Fibroblast of the aortic adventitia (primary cell): ENCODE data around the gene TBXAS1. TPM values are rescaled to one million over a fixed set of nuclear protein-coding genes. Genes with fewer than 3 reads are reported as not detected.
"Not testable (repeated sequence)": the region's sequence is repeated elsewhere in the genome, so short reads cannot be mapped to it uniquely, and the experiment has no call there.

Source experiments
- DNase-seq: peaks from one replicate; pipeline ENCODE4 v3.0.0-alpha.2; 2010; ENCODE audit warnings: low read depth
- H3K4me3 ChIP-seq: 2 replicates; pipeline ENCODE4 v1.5.1; 2011; ENCODE audit warnings: low read depth, mild to moderate bottlenecking, control low read depth, low read length, moderate library complexity
- CTCF ChIP-seq: IDR thresholded peaks from 2 replicates; pipeline ENCODE4 v1.5.1; 2011; ENCODE audit warnings: mild to moderate bottlenecking, low read length, control low read depth, inconsistent platforms; ENCODE audit not compliant: insufficient read depth
- total RNA-seq: library from RNA; depleted of rRNA; stranded (reverse); fragments of >200 nt; gene quantifications from 2 replicates; pipeline ENCODE4 v1.2.3, GENCODE V29; 2012; ENCODE audit warnings: low replicate concordance

TBXAS1 gene
- total RNA-seq, 1 donor = 2.4 TPM

GRCh38 chr7:139915864-139916716 lies 87.0 kb downstream of the TBXAS1 start:
- DNase-seq = peak; percentile 99
- no peak for TF ChIP-seq CTCF
- peak overlapping the region; percentile 11 for H3K4me3 ChIP-seq

GRCh38 chr7:139916717-139917395 lies 87.8 kb downstream of the TBXAS1 start:
- TF ChIP-seq CTCF = no peak
- H3K4me3 ChIP-seq = no peak overlapping the region
- no peak for DNase-seq

- no peak overlapping the region for H3K4me3 ChIP-seq
- DNase-seq = peak; percentile 62
- TF ChIP-seq CTCF = no peak
Measured at GRCh38 chr7:139917851-139918250, 88.8 kb downstream of the TBXAS1 start.

GRCh38 chr7:139918480-139918879 lies 89.4 kb downstream of the TBXAS1 start:
- DNase-seq = peak; percentile 56
- no peak overlapping the region for H3K4me3 ChIP-seq
- peak; percentile 17 for TF ChIP-seq CTCF

GRCh38 chr7:139923090-139923489 lies 94.0 kb downstream of the TBXAS1 start:
- no peak for TF ChIP-seq CTCF
- no peak overlapping the region for H3K4me3 ChIP-seq
- DNase-seq = no peak

GRCh38 chr7:139924461-139924860 lies 95.4 kb downstream of the TBXAS1 start:
- H3K4me3 ChIP-seq = no peak overlapping the region
- DNase-seq = no peak
- TF ChIP-seq CTCF = no peak

- not testable (repeated sequence) for DNase-seq, H3K4me3 ChIP-seq
Measured at GRCh38 chr7:139929221-139929620, 100.2 kb downstream of the TBXAS1 start.
